GM21737 (cell line): ENCODE data around the gene ZNF394.

Experiments used
- ATAC-seq: cut with Tn5 transposase; IDR thresholded peaks from one replicate; pipeline ENCODE4 v1.9.1; 2021; ENCODE audit warnings: mild to moderate bottlenecking, moderate library complexity; ENCODE audit not compliant: unreplicated experiment

The ZNF394 gene

GRCh38 chr7:99497766-99498545 lies 2.1 kb downstream of the ZNF394 start:
- no peak for ATAC-seq

DNA sequence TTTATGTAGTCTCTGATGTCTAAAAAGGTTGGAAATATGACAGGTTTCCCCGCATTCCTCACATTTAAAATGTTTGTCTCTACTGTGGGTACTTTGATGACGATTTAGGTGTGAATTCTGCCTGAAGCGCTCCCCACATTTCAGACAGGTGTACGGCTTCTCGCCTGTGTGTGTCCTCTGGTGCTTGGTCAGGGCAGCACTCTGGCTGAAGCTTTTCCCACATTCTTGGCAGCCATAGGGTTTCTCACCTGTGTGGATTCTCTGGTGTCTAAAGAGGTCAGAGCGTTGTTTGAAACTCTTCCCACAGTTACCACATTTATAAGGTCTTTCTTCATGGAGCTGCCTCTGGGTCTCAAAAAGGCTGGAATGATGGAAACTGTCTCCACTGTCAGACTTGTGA lies 6.3 kb downstream of the ZNF394 start:
- ATAC-seq, result no peak

GRCh38 chr7:99490878-99491277 lies 9.2 kb downstream of the ZNF394 start:
- ATAC-seq, result no peak

GRCh38 chr7:99489235-99489634 lies 10.8 kb downstream of the ZNF394 start:
- no peak for ATAC-seq

DNA sequence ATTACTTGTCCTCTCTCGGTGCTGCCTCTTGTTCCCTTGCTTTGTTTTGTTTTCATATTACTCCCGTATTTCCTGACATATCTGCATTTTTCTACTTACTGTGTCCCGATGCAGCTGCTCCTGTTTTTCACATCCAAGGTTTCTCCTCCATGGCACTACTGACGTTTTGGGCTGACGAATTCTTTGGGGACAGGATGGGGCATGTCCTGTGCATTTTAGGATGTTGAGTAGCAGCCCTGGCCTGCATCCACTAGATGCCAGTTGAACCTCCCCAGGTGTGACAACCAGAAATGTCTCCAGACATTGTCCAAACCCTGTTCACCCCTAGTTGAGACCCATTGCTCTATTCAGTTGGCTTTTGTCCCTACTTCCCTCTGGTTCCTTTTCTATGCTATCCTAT lies 15.0 kb downstream of the ZNF394 start:
- no peak for ATAC-seq

- ATAC-seq, result no peak
These were observed 21.3 kb downstream of the ZNF394 start for GRCh38 chr7:99478464-99479440.

DNA sequence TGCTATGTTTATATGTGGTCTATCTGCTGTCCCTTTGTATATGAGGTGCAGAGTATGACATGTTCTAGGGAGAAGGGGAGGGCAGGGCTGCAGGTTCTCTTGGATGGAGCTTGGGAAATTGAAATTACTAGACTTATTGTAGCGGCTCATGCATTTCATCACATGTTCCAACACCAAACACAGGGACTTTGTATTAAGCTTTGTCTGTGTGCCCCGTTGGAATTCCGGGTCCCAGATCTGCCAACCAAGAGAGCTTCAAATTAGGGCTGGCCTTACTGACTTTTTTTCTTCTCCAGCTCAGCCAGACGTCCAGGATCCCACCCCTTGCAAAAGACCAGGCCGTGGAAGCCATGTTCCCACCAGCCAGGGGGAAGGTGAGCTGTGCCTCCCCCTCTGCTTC lies 24.0 kb downstream of the ZNF394 start:
- ATAC-seq, result no peak

GRCh38 chr7:99473315-99473596 lies 26.8 kb downstream of the ZNF394 start:
- ATAC-seq, result peak; percentile 14

GRCh38 chr7:99472561-99473314 lies 27.3 kb downstream of the ZNF394 start, which contains the start of gene ZNF789:
ZNF789 (plus strand) TSS chr7:99472890; CDS start chr7:99476457, 3,567 bp downstream.
- peak; percentile 96 for ATAC-seq

- ATAC-seq, result no peak
These were observed 30.6 kb downstream of the ZNF394 start for GRCh38 chr7:99469381-99470065.

DNA sequence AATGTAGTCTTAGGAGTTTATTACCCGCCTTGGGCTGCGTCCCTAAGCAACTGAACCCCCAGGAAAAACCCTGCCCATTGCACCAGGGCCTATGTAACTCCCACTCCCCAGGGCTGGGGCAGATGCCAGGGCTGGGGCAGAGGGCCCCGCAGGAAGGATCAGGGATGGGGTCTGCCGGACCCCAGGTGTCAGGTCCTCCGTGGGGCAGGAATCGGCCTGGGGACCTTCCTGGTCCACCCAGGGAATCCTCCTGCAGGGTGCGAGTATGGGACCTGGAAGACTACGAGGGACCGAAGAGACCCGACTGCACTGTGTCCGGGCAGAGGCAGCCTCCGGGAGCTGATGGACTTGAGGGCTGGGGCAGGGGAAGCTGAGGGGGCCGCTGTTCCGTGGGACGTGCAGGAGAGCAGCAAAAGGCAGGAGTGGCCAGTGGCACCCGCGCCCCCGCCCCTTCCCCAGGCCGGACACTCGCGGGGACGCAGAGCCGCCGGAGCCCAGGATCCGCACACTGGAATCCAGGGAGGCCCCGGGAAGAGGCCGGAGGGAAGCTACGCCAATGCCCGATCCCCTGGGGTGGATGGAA lies 31.7 kb downstream of the ZNF394 start:
- no peak for ATAC-seq

DNA sequence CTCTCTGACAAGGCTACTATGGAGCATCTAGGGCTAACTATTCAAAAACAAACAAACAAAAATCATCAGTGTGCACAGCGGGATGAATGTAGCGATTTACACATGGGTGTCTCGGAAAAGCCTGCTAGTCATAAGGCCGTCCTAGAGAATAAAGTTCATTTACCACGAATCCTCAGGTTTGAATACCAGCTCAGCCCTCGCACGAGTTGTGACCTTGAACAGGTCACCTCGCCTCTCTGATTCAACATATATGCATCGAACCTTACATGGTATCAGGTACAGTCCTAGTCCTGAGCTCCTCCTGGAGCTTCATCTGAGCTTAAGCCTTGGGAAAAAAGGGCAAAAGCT lies 34.7 kb downstream of the ZNF394 start:
- ATAC-seq, result no peak

DNA sequence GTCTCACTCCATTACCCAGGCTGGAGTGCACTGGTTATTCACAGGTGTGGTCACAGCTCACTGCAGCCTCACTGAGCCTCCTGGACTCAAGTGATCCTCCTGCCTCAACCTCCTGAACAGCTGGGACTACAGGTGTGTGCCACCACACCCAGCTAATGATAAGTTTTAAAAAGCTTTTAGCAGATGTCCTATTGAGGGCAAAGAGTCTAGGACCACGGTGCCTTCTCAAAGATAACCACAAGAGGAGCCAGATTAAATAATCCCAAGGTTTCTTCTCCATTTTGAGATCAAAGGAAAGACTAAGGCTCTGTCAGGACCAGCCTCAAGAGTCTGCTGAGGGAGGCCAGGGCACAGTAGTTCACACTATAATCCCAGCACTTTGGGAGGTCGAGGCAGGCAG lies 38.9 kb downstream of the ZNF394 start:
- ATAC-seq, result no peak

GRCh38 chr7:99460651-99461050 lies 39.4 kb downstream of the ZNF394 start:
- ATAC-seq, result no peak

DNA sequence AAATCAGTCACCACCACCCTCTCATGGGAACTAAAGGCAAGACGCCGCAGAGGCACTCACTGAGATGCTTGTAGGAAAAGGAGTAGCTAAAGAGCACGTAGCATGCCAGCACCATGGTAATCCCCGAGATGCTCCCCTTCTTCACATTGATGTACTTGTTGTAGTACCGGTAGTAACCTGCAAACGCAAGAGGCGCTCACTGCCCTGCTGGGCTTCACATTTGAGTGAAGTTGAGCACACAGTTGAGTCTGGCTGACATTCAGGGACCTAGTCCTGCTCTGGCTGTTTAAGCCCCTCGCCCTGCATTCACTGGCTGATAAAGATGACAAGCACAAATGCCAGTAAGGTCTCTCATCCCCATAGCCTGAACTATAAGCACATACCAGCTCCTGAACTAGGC lies 41.0 kb downstream of the ZNF394 start:
- ATAC-seq, result no peak

DNA sequence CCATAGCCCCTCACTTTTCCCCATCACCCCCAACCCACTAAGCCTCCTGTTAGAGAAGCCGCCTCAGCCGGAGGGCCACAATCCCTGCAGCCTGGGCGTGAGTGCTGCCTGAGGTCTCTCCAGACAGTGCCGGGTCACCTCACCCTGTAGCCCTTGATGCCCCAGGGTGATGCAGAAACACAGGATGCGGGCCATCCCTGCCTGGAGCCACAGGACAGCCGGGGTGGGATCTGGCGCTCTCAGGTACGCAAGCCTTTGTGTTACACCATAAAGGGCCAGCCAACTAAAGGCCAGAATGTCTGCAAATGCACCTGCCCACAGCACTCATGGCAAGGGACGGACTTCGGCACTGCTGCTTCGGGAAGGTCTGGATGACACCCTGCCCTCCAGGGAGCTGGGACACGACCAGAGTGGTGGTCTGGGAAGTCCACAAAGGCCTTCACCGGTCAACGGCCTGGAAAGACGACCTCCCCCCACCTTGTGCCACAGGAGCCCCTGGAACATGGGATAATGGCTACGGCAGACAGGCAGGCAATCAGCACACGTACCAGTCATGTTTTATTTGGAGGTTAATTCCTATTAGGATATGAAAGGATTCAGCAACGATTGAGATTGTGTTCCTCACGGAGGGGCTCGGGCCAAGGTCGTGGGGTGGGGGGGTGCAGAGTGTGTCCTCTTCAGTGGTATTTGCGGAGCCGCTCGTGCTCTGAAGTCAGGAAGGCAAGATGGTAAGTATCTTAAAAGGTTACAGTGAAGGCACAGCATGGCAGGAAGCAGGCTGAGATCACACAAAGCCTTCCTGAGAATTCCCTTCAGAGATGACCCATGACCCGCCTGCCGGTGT lies 42.2 kb downstream of the ZNF394 start:
- ATAC-seq, result no peak

DNA sequence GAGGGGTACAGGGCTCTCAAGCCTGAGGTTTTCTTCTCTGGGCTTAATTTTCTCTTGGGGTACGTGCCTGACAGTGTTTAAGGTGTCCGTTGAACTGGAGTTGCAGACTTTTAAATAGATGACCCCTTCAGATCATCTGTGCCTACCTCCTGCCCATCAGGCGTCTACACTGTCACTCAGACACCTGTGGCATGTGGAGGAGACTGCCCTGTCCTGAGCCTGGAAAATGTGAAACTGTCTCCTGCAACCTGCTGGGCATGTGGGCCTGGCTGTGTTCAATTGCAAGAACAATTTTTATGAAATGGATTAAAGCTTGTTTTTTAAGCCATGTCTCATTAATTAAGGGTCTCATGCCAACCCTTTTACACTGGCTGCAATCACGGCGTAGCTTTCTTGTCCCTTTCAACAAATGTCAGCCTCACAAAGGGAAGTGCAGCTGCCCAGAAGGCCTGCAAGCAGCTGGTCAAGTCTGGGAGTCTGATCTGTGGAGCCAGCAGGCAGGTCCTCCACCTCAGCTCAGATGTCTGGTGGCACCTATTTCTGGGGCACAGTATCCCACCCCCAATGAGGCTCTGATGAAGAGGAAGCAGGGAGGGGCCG lies 42.9 kb downstream of the ZNF394 start:
- no peak for ATAC-seq

DNA sequence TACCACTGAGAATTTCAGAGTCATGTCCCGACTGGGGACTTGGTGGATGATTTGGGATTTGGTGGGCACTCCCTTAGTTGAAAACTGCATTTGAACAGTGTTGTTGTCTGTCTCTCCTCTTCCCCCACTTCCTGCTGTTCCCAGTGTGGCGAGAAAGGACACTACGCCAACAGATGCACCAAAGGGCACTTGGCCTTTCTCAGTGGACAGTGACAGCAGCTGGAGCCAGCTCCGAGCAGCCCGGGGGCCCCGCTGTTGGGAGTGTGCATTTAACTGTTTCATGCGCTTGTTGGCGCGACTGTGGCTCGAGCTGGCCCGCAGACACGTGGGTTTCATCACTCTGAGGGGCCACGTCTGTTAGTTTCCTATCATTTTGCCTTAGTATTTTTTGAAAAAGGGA lies 43.8 kb downstream of the ZNF394 start:
- no peak for ATAC-seq

DNA sequence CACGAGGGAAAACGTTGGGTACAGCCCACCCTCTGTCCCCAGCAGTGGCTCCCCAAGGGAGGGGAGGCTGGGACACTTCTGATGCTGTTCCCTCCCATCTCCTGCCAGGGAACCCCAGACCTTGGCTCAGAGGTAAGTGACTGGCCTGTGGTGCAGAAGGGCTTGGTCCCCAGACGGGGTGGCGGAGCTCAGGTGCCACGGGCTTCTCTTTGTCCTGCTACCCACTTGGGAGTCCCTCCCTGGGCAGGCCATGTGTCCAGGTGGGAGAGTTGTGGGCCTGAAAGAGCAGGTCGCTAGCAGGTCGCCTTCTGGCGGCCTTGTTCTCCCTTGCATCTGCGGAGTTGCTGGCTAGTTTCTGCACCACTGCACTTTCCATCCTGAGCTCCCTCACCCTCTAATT lies 44.2 kb downstream of the ZNF394 start:
- no peak for ATAC-seq
